Activated naive CD4-positive, alpha-beta T cell treated with anti-CD3 and anti-CD28 coated beads, Interleukin-2, amount 50 U/mL, for 16 hours (primary cell): ENCODE data around the gene CMPK2.

ENCODE experiments used
- DNase-seq: peaks from one replicate; pipeline ENCODE4 v3.0.0-alpha.2; 2020

The CMPK2 gene

GRCh38 chr2:6841537-6842287 is 24.0 kb downstream of the CMPK2 start:
- no peak for DNase-seq

DNA sequence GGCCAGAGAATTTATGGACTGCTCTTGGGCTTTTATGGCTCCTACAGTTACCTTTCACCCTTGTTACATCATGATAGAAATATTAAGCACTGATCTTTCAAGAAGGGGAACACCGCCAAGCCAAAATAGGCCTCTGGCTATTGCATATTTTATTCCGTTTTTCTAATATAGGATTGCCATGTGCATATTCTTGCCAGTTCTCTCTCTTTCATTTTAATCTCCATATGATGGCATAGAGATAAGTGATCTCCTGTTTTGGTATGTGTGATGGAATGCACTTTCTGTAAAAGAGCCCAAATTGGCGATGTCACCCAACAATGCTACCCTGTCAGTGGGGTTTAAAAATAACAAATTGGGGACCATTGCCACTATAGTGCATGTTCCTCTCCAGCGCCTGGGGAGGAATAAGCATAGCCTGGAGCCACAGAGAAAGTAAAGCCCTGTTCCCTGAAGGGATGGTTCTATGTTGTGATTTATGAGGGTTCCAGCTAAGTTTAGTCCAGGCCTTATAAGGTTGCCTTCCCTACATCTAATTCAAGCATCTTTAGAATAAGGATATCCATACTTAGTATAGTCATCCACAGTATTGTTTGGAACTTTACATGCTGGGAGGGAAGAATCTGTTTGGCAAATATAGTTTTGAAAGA is 26.9 kb downstream of the CMPK2 start:
- DNase-seq, result no peak

GRCh38 chr2:6835467-6835866 is 30.2 kb downstream of the CMPK2 start:
- no peak for DNase-seq

DNA sequence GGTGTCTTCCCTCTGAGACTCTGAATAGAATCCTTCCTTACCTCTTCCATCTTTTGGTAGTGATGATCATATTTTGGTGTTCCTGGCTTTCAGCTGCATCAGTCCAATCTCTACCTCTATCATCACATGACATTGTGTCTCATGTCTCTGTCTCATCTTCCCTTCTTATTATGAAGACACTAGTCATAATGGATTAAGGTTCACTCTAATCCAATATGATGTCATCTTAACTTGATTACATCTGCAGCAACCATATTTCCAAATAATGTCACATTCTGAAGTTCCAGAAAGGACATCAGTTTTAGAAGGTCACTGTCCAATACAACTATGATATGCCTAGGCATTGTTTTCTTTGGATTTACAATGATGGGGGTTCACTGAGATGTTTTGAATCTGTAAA is 31.5 kb downstream of the CMPK2 start:
- no peak for DNase-seq

DNA sequence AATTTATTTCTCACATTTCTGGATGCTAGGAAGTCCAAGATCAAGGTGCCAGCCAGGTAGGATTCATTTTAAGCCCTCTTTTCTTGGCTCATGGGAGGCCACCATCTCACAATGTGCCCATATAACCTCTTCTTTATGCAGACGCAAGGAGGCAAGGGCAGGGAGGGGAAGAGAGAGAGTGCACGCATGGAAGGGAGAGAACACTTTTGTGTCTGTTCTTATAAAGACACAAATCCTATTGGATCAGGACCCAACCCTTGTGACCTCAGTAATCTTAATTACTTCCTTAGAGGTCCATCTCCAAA is 32.5 kb downstream of the CMPK2 start:
- no peak for DNase-seq

- DNase-seq, result no peak
Measured at GRCh38 chr2:6832596-6833299, 33.0 kb downstream of the CMPK2 start.

- DNase-seq, result no peak
Measured at GRCh38 chr2:6831229-6831628, 34.5 kb downstream of the CMPK2 start.

GRCh38 chr2:6828299-6828584 is 37.5 kb downstream of the CMPK2 start:
- no peak for DNase-seq

- DNase-seq, result no peak
Measured at GRCh38 chr2:6827566-6828298, 38.0 kb downstream of the CMPK2 start.

- DNase-seq, result peak; percentile 57
Measured at GRCh38 chr2:6826081-6826913, 39.4 kb downstream of the CMPK2 start.

DNA sequence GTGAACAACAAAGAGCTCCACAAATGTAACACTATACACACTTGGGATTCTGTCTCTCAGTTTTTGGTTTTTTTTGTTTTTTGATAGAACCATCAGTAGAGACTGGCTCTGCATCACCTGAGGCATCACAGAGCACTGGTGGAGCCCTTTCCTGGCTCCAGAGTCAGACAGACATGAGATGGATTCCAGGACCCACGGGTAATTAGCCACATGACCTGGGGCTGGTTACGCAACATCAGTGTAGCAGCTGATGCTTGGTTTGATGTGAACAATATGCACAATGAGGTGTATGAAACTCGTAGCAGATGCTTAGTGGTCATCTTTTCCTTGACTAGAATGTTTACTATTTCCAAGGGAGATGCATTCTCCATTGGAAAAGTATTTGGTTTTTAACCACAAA is 40.7 kb downstream of the CMPK2 start:
- DNase-seq, result no peak

DNA sequence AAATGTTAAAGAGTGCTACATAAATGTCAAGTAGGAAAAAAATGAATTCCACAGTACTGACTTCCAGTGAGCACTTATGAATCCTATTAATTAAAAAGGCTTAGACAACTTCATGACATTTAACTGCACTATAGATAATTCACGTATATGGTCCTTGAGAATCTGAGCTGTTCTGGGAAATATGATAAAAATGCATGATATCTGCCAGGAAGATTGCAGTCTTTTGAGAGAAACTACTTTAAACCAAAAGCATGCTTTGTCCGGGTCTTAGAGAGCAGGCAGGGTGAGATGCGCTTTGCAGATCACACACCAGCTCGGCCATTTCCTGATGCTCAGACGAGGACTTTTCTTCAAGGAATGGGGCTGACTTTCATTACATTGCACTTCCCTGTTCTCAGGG is 42.6 kb downstream of the CMPK2 start:
- no peak for DNase-seq

GRCh38 chr2:6822406-6822805 is 43.3 kb downstream of the CMPK2 start:
- DNase-seq, result no peak

GRCh38 chr2:6820903-6821584 is 44.7 kb downstream of the CMPK2 start:
- DNase-seq, result no peak

GRCh38 chr2:6820236-6820635 is 45.5 kb downstream of the CMPK2 start:
- no peak for DNase-seq

- no peak for DNase-seq
Measured at GRCh38 chr2:6819668-6820067, 46.0 kb downstream of the CMPK2 start.

DNA sequence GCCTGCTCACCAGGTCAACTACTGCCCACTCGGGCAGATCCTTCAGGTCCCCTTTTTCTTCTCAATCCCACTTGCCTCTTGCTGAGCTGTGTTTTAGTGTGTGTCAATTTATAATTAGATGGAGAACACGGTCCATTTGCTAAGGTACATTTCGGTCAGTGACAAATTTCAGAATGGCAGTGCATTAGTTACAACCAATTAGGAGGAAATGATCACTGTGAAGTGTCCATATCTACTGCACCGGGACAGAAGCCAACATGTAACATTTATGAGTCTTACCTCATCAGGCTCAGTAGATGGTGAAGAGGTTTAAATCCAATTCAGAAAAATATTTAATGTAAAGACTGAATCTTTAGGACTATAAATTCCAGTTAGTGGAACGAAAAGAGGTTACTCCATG is 47.7 kb downstream of the CMPK2 start:
- DNase-seq, result no peak

DNA sequence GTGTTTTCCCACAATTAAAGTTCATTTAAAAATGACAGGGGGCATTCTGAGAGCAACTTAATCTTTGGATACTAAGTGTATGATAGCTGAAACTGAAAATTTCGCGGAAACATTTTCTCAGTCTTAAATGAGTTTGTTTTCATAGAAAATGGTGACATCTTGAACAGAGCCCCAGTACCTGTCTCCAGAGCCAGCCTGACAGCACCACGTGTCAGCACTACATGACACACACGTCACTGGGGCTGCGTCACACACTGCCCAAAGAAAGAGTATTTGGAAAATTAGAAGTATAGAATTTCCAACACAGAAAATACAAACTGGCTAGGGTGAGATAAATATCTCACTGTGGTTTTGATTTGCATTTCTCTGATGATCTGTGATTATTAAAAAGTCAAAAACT is 50.8 kb downstream of the CMPK2 start:
- no peak for DNase-seq

GRCh38 chr2:6814312-6814711 is 51.4 kb downstream of the CMPK2 start:
- no peak for DNase-seq

GRCh38 chr2:6813573-6813972 is 52.1 kb downstream of the CMPK2 start:
- no peak for DNase-seq

- DNase-seq, result no peak
Measured at GRCh38 chr2:6812857-6813530, 52.7 kb downstream of the CMPK2 start.

DNA sequence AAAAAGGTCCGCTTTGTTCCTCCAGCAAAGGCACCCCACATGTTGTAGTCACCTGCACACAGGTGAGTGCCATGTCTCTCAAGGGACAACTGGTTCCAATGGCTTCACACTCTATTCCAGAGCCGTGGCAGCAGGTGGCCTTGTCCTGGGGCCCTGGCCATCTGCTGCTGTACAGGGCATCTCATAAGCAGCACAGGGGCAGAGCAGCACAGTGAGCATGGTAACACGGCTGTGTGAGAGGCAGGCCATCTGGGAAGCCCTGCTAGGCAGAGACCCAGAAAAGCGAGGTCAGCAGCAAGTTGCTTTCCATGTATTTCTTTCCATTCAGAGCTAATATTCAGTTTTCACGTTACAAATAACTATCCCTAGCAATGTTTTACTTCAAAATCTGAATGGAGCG is 54.7 kb downstream of the CMPK2 start:
- no peak for DNase-seq
